ENCODE data around the gene DYNLRB2. TPM values are rescaled to one million over a fixed set of nuclear protein-coding genes. Genes with fewer than 3 reads are reported as not detected.

DYNLRB2 gene
- polyA plus RNA-seq, 1 experiment, result 0.50 TPM

GRCh38 chr16:80557037-80557436, 16.2 kb downstream of the DYNLRB2 start:
- H3K36me3 ChIP-seq (ENCODE audit: control insufficient read depth, insufficient read depth, low read length), result no peaks in the 10 kb centered on the region
- no peak for DNase-seq (ENCODE audit: low read depth)
- CTCF ChIA-PET, result no interaction called here
- POLR2A ChIA-PET, result no interaction called here
- peaks cover 1% of the 10 kb centered on the region for H3K27me3 ChIP-seq (ENCODE audit: control insufficient read depth, insufficient read depth, low read length)
- TF ChIP-seq CTCF (IDR thresholded peaks at IDR 0.05; ENCODE audit: insufficient read depth, low read depth, low read length), result no peak
- no peak overlapping the region for H3K4me3 ChIP-seq (ENCODE audit: low read depth, low read length)

- POLR2A ChIA-PET, result no interaction called here
- H3K36me3 ChIP-seq (ENCODE audit: control insufficient read depth, insufficient read depth, low read length), result no peaks in the 10 kb centered on the region
- H3K4me3 ChIP-seq (ENCODE audit: low read depth, low read length), result no peak overlapping the region
- H3K27me3 ChIP-seq (ENCODE audit: control insufficient read depth, insufficient read depth, low read length), result peaks cover 1% of the 10 kb centered on the region; the same call in 1 of the 2 replicates
- CTCF ChIA-PET, result no interaction called here
- no peak for TF ChIP-seq CTCF (IDR thresholded peaks at IDR 0.05; ENCODE audit: insufficient read depth, low read depth, low read length)
- DNase-seq (ENCODE audit: low read depth), result no peak
These were observed 18.6 kb downstream of the DYNLRB2 start for GRCh38 chr16:80559369-80559768.

- no peaks in the 10 kb centered on the region for H3K36me3 ChIP-seq (ENCODE audit: control insufficient read depth, insufficient read depth, low read length)
- H3K4me3 ChIP-seq (ENCODE audit: low read depth, low read length), result no peak overlapping the region
- DNase-seq (ENCODE audit: low read depth), result no peak
- H3K27me3 ChIP-seq (ENCODE audit: control insufficient read depth, insufficient read depth, low read length), result peaks cover 1% of the 10 kb centered on the region; the same call in 1 of the 2 replicates
- POLR2A ChIA-PET, result no interaction called here
- TF ChIP-seq CTCF (IDR thresholded peaks at IDR 0.05; ENCODE audit: insufficient read depth, low read depth, low read length), result no peak
- CTCF ChIA-PET, result no interaction called here
These were observed 22.3 kb downstream of the DYNLRB2 start for GRCh38 chr16:80563066-80563465.

- no peaks in the 10 kb centered on the region for H3K36me3 ChIP-seq (ENCODE audit: control insufficient read depth, insufficient read depth, low read length)
- ChIA-PET POLR2A (interaction anchor here (0.6 kb wide), 1 partner anchor 394 kb away, joined by 3 read pairs; no protein-coding TSS in a partner anchor), CTCF (no interaction called here)
- DNase-seq (ENCODE audit: low read depth), result no peak
- H3K4me3 ChIP-seq (ENCODE audit: low read depth, low read length), result no peak overlapping the region
- no peak for TF ChIP-seq CTCF (IDR thresholded peaks at IDR 0.05; ENCODE audit: insufficient read depth, low read depth, low read length)
- peaks cover 1% of the 10 kb centered on the region; the same call in 1 of the 2 replicates for H3K27me3 ChIP-seq (ENCODE audit: control insufficient read depth, insufficient read depth, low read length)
These were observed 23.6 kb downstream of the DYNLRB2 start for GRCh38 chr16:80564394-80564793.

- H3K36me3 ChIP-seq (ENCODE audit: control insufficient read depth, insufficient read depth, low read length), result no peaks in the 10 kb centered on the region
- CTCF ChIA-PET, result interaction anchor here (0.6 kb wide), 1 partner anchor 242 kb away, joined by 3 read pairs; no protein-coding TSS in a partner anchor
- H3K4me3 ChIP-seq (ENCODE audit: low read depth, low read length), result no peak overlapping the region
- no peak for TF ChIP-seq CTCF (IDR thresholded peaks at IDR 0.05; ENCODE audit: insufficient read depth, low read depth, low read length)
- POLR2A ChIA-PET, result no interaction called here
- no peaks in the 10 kb centered on the region for H3K27me3 ChIP-seq (ENCODE audit: control insufficient read depth, insufficient read depth, low read length)
- DNase-seq (ENCODE audit: low read depth), result no peak
These were observed 28.8 kb downstream of the DYNLRB2 start for GRCh38 chr16:80569440-80570105.
